Measurements from ENCODE around the gene MAPK4. TPM values are rescaled to one million over a fixed set of nuclear protein-coding genes. Genes with fewer than 3 reads are reported as not detected.

MAPK4 gene
- total RNA-seq, 1 donor from 2014 or later = 9.3 TPM

- no peaks in the 10 kb centered on the region for H3K27me3 Mint-ChIP-seq (ENCODE audit: low read depth)
- H3K4me1 Mint-ChIP-seq = peaks cover 17% of the 10 kb centered on the region
- no peak overlapping the region for H3K4me3 Mint-ChIP-seq
- peak overlapping the region; percentile 81 for H3K27ac Mint-ChIP-seq (ENCODE audit: unreplicated experiment)
- DNase-seq (ENCODE audit: low read depth, low spot score) = no peak
- H3K36me3 Mint-ChIP-seq (ENCODE audit: low read depth) = no peaks in the 10 kb centered on the region
- no peaks in the 10 kb centered on the region for H3K9me3 Mint-ChIP-seq
- TF ChIP-seq CTCF (conservative IDR thresholded peaks at IDR 0.05) = no peak
Measured at GRCh38 chr18:50630895-50631294, 71.0 kb downstream of the MAPK4 start.

- Mint-ChIP-seq H3K4me3 (no peak overlapping the region), H3K27me3 (ENCODE audit: low read depth) (no peaks in the 10 kb centered on the region), H3K9me3 (no peaks in the 10 kb centered on the region), H3K36me3 (ENCODE audit: low read depth) (no peaks in the 10 kb centered on the region), H3K4me1 (peaks cover 17% of the 10 kb centered on the region), H3K27ac (ENCODE audit: unreplicated experiment) (no peak overlapping the region)
- DNase-seq (ENCODE audit: low read depth, low spot score) = no peak
- TF ChIP-seq CTCF (conservative IDR thresholded peaks at IDR 0.05) = no peak
Measured at GRCh38 chr18:50632895-50633515, 73.1 kb downstream of the MAPK4 start.

- Mint-ChIP-seq H3K9me3 (no peaks in the 10 kb centered on the region), H3K4me3 (no peak overlapping the region), H3K4me1 (peaks cover 17% of the 10 kb centered on the region), H3K27ac (ENCODE audit: unreplicated experiment) (no peak overlapping the region), H3K27me3 (ENCODE audit: low read depth) (no peaks in the 10 kb centered on the region), H3K36me3 (ENCODE audit: low read depth) (no peaks in the 10 kb centered on the region)
- no peak for TF ChIP-seq CTCF (conservative IDR thresholded peaks at IDR 0.05)
- no peak for DNase-seq (ENCODE audit: low read depth, low spot score)
Measured at GRCh38 chr18:50633992-50634391, 74.1 kb downstream of the MAPK4 start.

GRCh38 chr18:50636366-50637057 is 76.6 kb downstream of the MAPK4 start:
- no peak for TF ChIP-seq CTCF (conservative IDR thresholded peaks at IDR 0.05)
- H3K4me1 Mint-ChIP-seq = peaks cover 16% of the 10 kb centered on the region
- H3K4me3 Mint-ChIP-seq = no peak overlapping the region
- H3K36me3 Mint-ChIP-seq (ENCODE audit: low read depth) = no peaks in the 10 kb centered on the region
- no peaks in the 10 kb centered on the region for H3K9me3 Mint-ChIP-seq
- no peak for DNase-seq (ENCODE audit: low read depth, low spot score)
- no peaks in the 10 kb centered on the region for H3K27me3 Mint-ChIP-seq (ENCODE audit: low read depth)
- H3K27ac Mint-ChIP-seq (ENCODE audit: unreplicated experiment) = no peak overlapping the region

GRCh38 chr18:50638016-50638883 is 78.4 kb downstream of the MAPK4 start:
- no peak for TF ChIP-seq CTCF (conservative IDR thresholded peaks at IDR 0.05)
- no peaks in the 10 kb centered on the region for H3K9me3 Mint-ChIP-seq
- no peak overlapping the region for H3K27ac Mint-ChIP-seq (ENCODE audit: unreplicated experiment)
- no peak for DNase-seq (ENCODE audit: low read depth, low spot score)
- peaks cover 8% of the 10 kb centered on the region for H3K4me1 Mint-ChIP-seq
- H3K4me3 Mint-ChIP-seq = no peak overlapping the region
- no peaks in the 10 kb centered on the region for H3K36me3 Mint-ChIP-seq (ENCODE audit: low read depth)
- no peaks in the 10 kb centered on the region for H3K27me3 Mint-ChIP-seq (ENCODE audit: low read depth)
